Gastroesophageal sphincter (tissue), 4 donors: ENCODE measurements around the gene SEMA3A. TPM values are rescaled to one million over a fixed set of nuclear protein-coding genes. Genes with fewer than 3 reads are reported as not detected.
A peak's percentile ranks its signal among the peaks of the same experiment; 100 is the strongest.

ENCODE experiments used
- ATAC-seq: fragments of 150-250 bp; one replicate; pipeline ENCODE4 v1.9.1; 2016; ENCODE audit warnings: mild to moderate bottlenecking, moderate library complexity
- H3K27ac ChIP-seq, 4 donors: fragments of 200-600 bp; sonication (generic) in 3 of 4; 1 replicate in 3 of 4; 2 replicates in 1 of 4; pipeline ENCODE4 v1.5.1; 2016 to 2019
- H3K27me3 ChIP-seq: fragments of 200-600 bp; sonication (generic); one replicate; pipeline ENCODE4 v1.5.1; 2019
- H3K36me3 ChIP-seq, 2 donors: fragments of 200-600 bp; sonication (generic); one replicate each; pipeline ENCODE4 v1.5.1; 2019; ENCODE audit warnings: control low read depth in 1 of 2
- H3K4me1 ChIP-seq, 3 donors: fragments of 200-600 bp; sonication (generic); 1 replicate in 2 of 3; 2 replicates in 1 of 3; pipeline ENCODE4 v1.5.1; 2016 to 2019; ENCODE audit warnings: control low read depth in 2 of 3
- H3K4me3 ChIP-seq, 2 donors: fragments of 200-600 bp; sonication (generic); one replicate each; pipeline ENCODE4 v1.5.1; 2019; ENCODE audit warnings: mild to moderate bottlenecking in 1 of 2, moderate library complexity in 1 of 2
- H3K9me3 ChIP-seq, 3 donors: fragments of 200-600 bp; sonication (generic); one replicate each; pipeline ENCODE4 v1.5.1; 2017 to 2019; ENCODE audit warnings: control low read depth in 2 of 3
- EP300 ChIP-seq: sonication (generic); formaldehyde crosslinking; IDR thresholded peaks from one replicate; pipeline ENCODE4 v1.6.1; 2017; ENCODE audit warnings: antibody characterized with exemption, mild to moderate bottlenecking
- POLR2A ChIP-seq, 2 donors: fragments of 450-650 bp; IDR thresholded peaks; one replicate each; pipeline ENCODE4 v1.6.1; 2017; ENCODE audit warnings: antibody characterized with exemption in 2 of 2, mild to moderate bottlenecking in 2 of 2, moderate library complexity in 1 of 2
- POLR2AphosphoS5 ChIP-seq: sonication (generic); formaldehyde crosslinking; IDR thresholded peaks from one replicate; pipeline ENCODE4 v1.6.1; 2017; ENCODE audit warnings: antibody characterized with exemption
- WGBS, 2 donors: methylation state at CpG; one replicate each; pipeline ENCODE4 v1.1.5; 2018; ENCODE audit warnings: low coverage in 1 of 2; 5-methylcytosine and 5-hydroxymethylcytosine counted together
- total RNA-seq, 4 donors: library from RNA; depleted of rRNA; stranded (reverse); fragments of >200 nt; gene quantifications; one replicate each; pipeline ENCODE4 v1.1.0, GENCODE V29; 2016
- TF ChIP-seq, protein P1 (sequence below), 4 experiments: fragments of 200-600 bp in 2 of 4; fragments of 450-650 bp in 2 of 4; sonication (generic) in 1 of 4; IDR thresholded peaks; one replicate each; pipeline ENCODE4 v1.5.1; 2017 to 2019; ENCODE audit warnings: antibody characterized with exemption in 4 of 4, mild to moderate bottlenecking in 2 of 4, moderate library complexity in 2 of 4

Gene SEMA3A
- total RNA-seq, 4 donors from 2014 or later, result 24.6 to 61.6 (median 33.0) TPM

DNA sequence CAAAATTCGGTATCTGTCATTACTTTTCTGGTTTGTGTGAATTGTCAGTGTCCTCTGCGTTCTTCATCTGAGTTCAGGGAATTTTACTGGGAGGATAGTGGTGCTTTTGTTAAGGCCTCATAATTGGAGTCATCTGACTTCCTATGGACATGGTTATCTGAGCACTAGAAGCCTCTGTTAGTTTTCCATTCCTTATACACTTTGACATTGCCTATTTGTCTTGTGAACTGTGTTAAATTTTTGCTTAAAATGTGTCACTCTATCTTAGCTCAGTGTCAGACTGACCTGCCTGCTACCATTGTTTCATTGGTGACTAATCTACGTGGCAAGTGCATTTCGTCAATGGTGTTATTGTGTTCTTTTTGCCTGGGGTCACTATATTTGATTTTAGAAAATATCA, 253.3 kb downstream of the SEMA3A start:
- no peak for ATAC-seq
- Histone ChIP-seq H3K36me3 (no peaks in the 10 kb centered on the region), H3K27me3 (no peaks in the 10 kb centered on the region), H3K27ac (no peak overlapping the region), H3K4me1 (no peaks in the 10 kb centered on the region), H3K9me3 (no peaks in the 10 kb centered on the region), H3K4me3 (no peak overlapping the region)
- WGBS, 2 donors, result 75 to 85% methylated on average over 4 of the region's 4 CpGs
- no peak for TF ChIP-seq EP300
- no peak for TF ChIP-seq POLR2A (IDR thresholded peaks at IDR 0.05)
- TF ChIP-seq, protein P1, sequence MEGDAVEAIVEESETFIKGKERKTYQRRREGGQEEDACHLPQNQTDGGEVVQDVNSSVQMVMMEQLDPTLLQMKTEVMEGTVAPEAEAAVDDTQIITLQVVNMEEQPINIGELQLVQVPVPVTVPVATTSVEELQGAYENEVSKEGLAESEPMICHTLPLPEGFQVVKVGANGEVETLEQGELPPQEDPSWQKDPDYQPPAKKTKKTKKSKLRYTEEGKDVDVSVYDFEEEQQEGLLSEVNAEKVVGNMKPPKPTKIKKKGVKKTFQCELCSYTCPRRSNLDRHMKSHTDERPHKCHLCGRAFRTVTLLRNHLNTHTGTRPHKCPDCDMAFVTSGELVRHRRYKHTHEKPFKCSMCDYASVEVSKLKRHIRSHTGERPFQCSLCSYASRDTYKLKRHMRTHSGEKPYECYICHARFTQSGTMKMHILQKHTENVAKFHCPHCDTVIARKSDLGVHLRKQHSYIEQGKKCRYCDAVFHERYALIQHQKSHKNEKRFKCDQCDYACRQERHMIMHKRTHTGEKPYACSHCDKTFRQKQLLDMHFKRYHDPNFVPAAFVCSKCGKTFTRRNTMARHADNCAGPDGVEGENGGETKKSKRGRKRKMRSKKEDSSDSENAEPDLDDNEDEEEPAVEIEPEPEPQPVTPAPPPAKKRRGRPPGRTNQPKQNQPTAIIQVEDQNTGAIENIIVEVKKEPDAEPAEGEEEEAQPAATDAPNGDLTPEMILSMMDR (IDR thresholded peaks at IDR 0.05), result no peak
- no peak for TF ChIP-seq POLR2AphosphoS5

GRCh38 chr7:83937930-83938329, 256.7 kb downstream of the SEMA3A start:
- no peaks in the 10 kb centered on the region for H3K27me3 ChIP-seq
- H3K27ac ChIP-seq, result no peak overlapping the region
- TF ChIP-seq EP300 (no peak), POLR2A (IDR thresholded peaks at IDR 0.05) (no peak), POLR2AphosphoS5 (no peak)
- TF ChIP-seq, protein P1 (IDR thresholded peaks at IDR 0.05), result no peak
- no peak for ATAC-seq
- 100% methylated on average over 1 to 5 of the region's 8 CpGs for WGBS, 2 donors
- no peaks in the 10 kb centered on the region for H3K4me1 ChIP-seq
- no peak overlapping the region for H3K4me3 ChIP-seq
- no peaks in the 10 kb centered on the region for H3K9me3 ChIP-seq
- H3K36me3 ChIP-seq, result no peaks in the 10 kb centered on the region

- Histone ChIP-seq H3K27me3 (no peaks in the 10 kb centered on the region), H3K27ac (no peak overlapping the region), H3K9me3 (no peaks in the 10 kb centered on the region), H3K4me1 (no peaks in the 10 kb centered on the region), H3K4me3 (no peak overlapping the region), H3K36me3 (no peaks in the 10 kb centered on the region)
- TF ChIP-seq POLR2AphosphoS5 (no peak), EP300 (no peak), POLR2A (IDR thresholded peaks at IDR 0.05) (no peak)
- TF ChIP-seq, protein P1 (IDR thresholded peaks at IDR 0.05), result peak; percentile 73 to 85 (median 84)
- ATAC-seq, result peak; percentile 67
- 29 to 32% methylated on average over 4 to 5 of the region's 5 CpGs for WGBS, 2 donors
Observed at GRCh38 chr7:83936056-83936708, 258.4 kb downstream of the SEMA3A start.

- ATAC-seq, result no peak
- 73 to 89% methylated on average over 1 of the region's 1 CpG for WGBS, 2 donors
- H3K36me3 ChIP-seq, result no peaks in the 10 kb centered on the region
- TF ChIP-seq, protein P1 (IDR thresholded peaks at IDR 0.05), result peak in 3 of 4 experiments; percentile 11 to 23 (median 15)
- TF ChIP-seq POLR2A (IDR thresholded peaks at IDR 0.05), result no peak
- H3K27ac ChIP-seq, result no peak overlapping the region
- no peak overlapping the region for H3K4me3 ChIP-seq
- H3K27me3 ChIP-seq, result no peaks in the 10 kb centered on the region
- no peaks in the 10 kb centered on the region for H3K4me1 ChIP-seq
- H3K9me3 ChIP-seq, result no peaks in the 10 kb centered on the region
Observed at GRCh38 chr7:83934118-83934734, 260.4 kb downstream of the SEMA3A start.

- WGBS, 2 donors, result 75 to 78% methylated on average over 2 of the region's 2 CpGs
- Histone ChIP-seq H3K9me3 (no peaks in the 10 kb centered on the region), H3K4me1 (no peaks in the 10 kb centered on the region), H3K27ac (no peak overlapping the region), H3K4me3 (no peak overlapping the region), H3K27me3 (no peaks in the 10 kb centered on the region), H3K36me3 (no peaks in the 10 kb centered on the region)
- TF ChIP-seq POLR2AphosphoS5 (no peak), EP300 (no peak), POLR2A (IDR thresholded peaks at IDR 0.05) (no peak)
- TF ChIP-seq, protein P1 (IDR thresholded peaks at IDR 0.05), result no peak
- ATAC-seq, result no peak
Observed at GRCh38 chr7:83931968-83932367, 262.6 kb downstream of the SEMA3A start.
